NCI-H2107 (cell line): ENCODE measurements around the gene ECT2.
"Not testable (repeated sequence)": the region's sequence is repeated elsewhere in the genome, so short reads cannot be mapped to it uniquely, and the experiment has no call there.

ENCODE experiments used
- DNase-seq: peaks from one replicate; lab custom pipeline; 2025; lab: John Stamatoyannopoulos, UW

Gene ECT2

GRCh38 chr3:172813462-172813861, 62.9 kb downstream of the ECT2 start:
- no peak for DNase-seq

GRCh38 chr3:172814738-172815137, 64.2 kb downstream of the ECT2 start:
- DNase-seq = no peak

- no peak for DNase-seq
These were observed 65.3 kb downstream of the ECT2 start for GRCh38 chr3:172815857-172816256.

GRCh38 chr3:172816281-172816680, 65.8 kb downstream of the ECT2 start:
- no peak for DNase-seq

- DNase-seq = no peak
These were observed 66.4 kb downstream of the ECT2 start for GRCh38 chr3:172816968-172817367.

- DNase-seq = no peak
These were observed 70.0 kb downstream of the ECT2 start for GRCh38 chr3:172820492-172820891.

GRCh38 chr3:172824229-172824628, 73.7 kb downstream of the ECT2 start:
- DNase-seq = no peak

- DNase-seq = not testable (repeated sequence)
These were observed 76.7 kb downstream of the ECT2 start for GRCh38 chr3:172827231-172827630.

- no peak for DNase-seq
These were observed 82.5 kb downstream of the ECT2 start for GRCh38 chr3:172832983-172833382.

- peak; percentile 31 for DNase-seq
These were observed 86.0 kb downstream of the ECT2 start for GRCh38 chr3:172836390-172836997.

- no peak for DNase-seq
These were observed 89.2 kb downstream of the ECT2 start for GRCh38 chr3:172839679-172840078.

- DNase-seq = no peak
These were observed 89.9 kb downstream of the ECT2 start for GRCh38 chr3:172840463-172840862.

GRCh38 chr3:172840913-172841312, 90.4 kb downstream of the ECT2 start:
- DNase-seq = no peak

GRCh38 chr3:172844428-172844827, 93.9 kb downstream of the ECT2 start:
- no peak for DNase-seq

GRCh38 chr3:172846103-172846561, 95.6 kb downstream of the ECT2 start:
- no peak for DNase-seq

GRCh38 chr3:172846706-172847105, 96.2 kb downstream of the ECT2 start:
- DNase-seq = no peak

- DNase-seq = no peak
These were observed 96.8 kb downstream of the ECT2 start for GRCh38 chr3:172847292-172847691.

GRCh38 chr3:172848910-172849309, 98.4 kb downstream of the ECT2 start:
- DNase-seq = no peak

- no peak for DNase-seq
These were observed 102.5 kb downstream of the ECT2 start for GRCh38 chr3:172853005-172853404.

- DNase-seq = no peak
These were observed 103.6 kb downstream of the ECT2 start for GRCh38 chr3:172853921-172854666.

- DNase-seq = no peak
These were observed 104.5 kb downstream of the ECT2 start for GRCh38 chr3:172855037-172855436.

GRCh38 chr3:172856795-172857742, 106.5 kb downstream of the ECT2 start:
- no peak for DNase-seq

GRCh38 chr3:172859041-172859440, 108.5 kb downstream of the ECT2 start:
- no peak for DNase-seq
